Skin of body (tissue), 2 donors: Measurements from ENCODE around the gene NFIA. TPM values are rescaled to one million over a fixed set of nuclear protein-coding genes. Genes with fewer than 3 reads are reported as not detected.

Experiments
- DNase-seq: peaks from one replicate; lab custom pipeline; 2025; lab: John Stamatoyannopoulos, UW
- total RNA-seq: library from RNA; depleted of rRNA; stranded (reverse); fragments of >200 nt; gene quantifications from one replicate; pipeline ENCODE4 v1.2.3, GENCODE V29; 2014

The NFIA gene
- total RNA-seq, 1 donor from 2014 or later = 47.7 TPM

GRCh38 chr1:61322769-61323168, 240.4 kb downstream of the NFIA start:
- DNase-seq = no peak

- DNase-seq = no peak
These were observed 241.4 kb downstream of the NFIA start for GRCh38 chr1:61323681-61324328.

GRCh38 chr1:61326713-61327112, 244.4 kb downstream of the NFIA start:
- DNase-seq = no peak

GRCh38 chr1:61327436-61327835, 245.1 kb downstream of the NFIA start:
- no peak for DNase-seq

GRCh38 chr1:61329556-61329955, 247.2 kb downstream of the NFIA start:
- no peak for DNase-seq

GRCh38 chr1:61330018-61330417, 247.7 kb downstream of the NFIA start:
- no peak for DNase-seq

GRCh38 chr1:61330571-61330970, 248.2 kb downstream of the NFIA start:
- no peak for DNase-seq

GRCh38 chr1:61332196-61332753, 249.9 kb downstream of the NFIA start:
- no peak for DNase-seq

GRCh38 chr1:61332796-61333195, 250.4 kb downstream of the NFIA start:
- no peak for DNase-seq

- DNase-seq = peak; percentile 36
These were observed 252.6 kb downstream of the NFIA start for GRCh38 chr1:61334718-61335589.

- DNase-seq = no peak
These were observed 254.7 kb downstream of the NFIA start for GRCh38 chr1:61337037-61337436.

GRCh38 chr1:61337441-61337951, 255.1 kb downstream of the NFIA start:
- no peak for DNase-seq

GRCh38 chr1:61337981-61338848, 255.9 kb downstream of the NFIA start:
- DNase-seq = peak; percentile 66

- no peak for DNase-seq
These were observed 256.5 kb downstream of the NFIA start for GRCh38 chr1:61338899-61339298.

GRCh38 chr1:61341426-61341825, 259.1 kb downstream of the NFIA start:
- DNase-seq = no peak

GRCh38 chr1:61343734-61344420, 261.5 kb downstream of the NFIA start:
- no peak for DNase-seq

GRCh38 chr1:61344696-61345095, 262.3 kb downstream of the NFIA start:
- no peak for DNase-seq

- DNase-seq = no peak
These were observed 265.8 kb downstream of the NFIA start for GRCh38 chr1:61348025-61348665.

GRCh38 chr1:61352845-61353435, 270.6 kb downstream of the NFIA start:
- DNase-seq = no peak
